GM12891 (cell line): ENCODE measurements around the gene INTS14.
"Not testable (repeated sequence)": the region's sequence is repeated elsewhere in the genome, so short reads cannot be mapped to it uniquely, and the experiment has no call there.

ENCODE experiments used
- DNase-seq: peaks from one replicate; pipeline ENCODE4 v3.0.0; 2011; ENCODE audit warnings: low spot score; ENCODE audit not compliant: insufficient read length
- FAIRE-seq: peaks from 2 replicates; lab custom pipeline; 2011; peaks lifted over from hg19 to GRCh38; lab: Jason Lieb, UNC
- PAX5 ChIP-seq: IDR thresholded peaks from 2 replicates; pipeline ENCODE4 v1.6.1; 2011; ENCODE audit warnings: low read length, moderate library complexity, mild to moderate bottlenecking; ENCODE audit not compliant: insufficient read depth, severe bottlenecking
- POLR2A ChIP-seq: IDR thresholded peaks from 2 replicates; pipeline ENCODE4 v1.6.1; 2011; ENCODE audit warnings: low read depth, low read length, control low read depth
- POLR2AphosphoS5 ChIP-seq: IDR thresholded peaks from 2 replicates; pipeline ENCODE4 v1.6.1; 2011; ENCODE audit warnings: low read depth, low read length, control low read depth
- POU2F2 ChIP-seq: IDR thresholded peaks from 2 replicates; pipeline ENCODE4 v1.6.1; 2011; ENCODE audit warnings: low read depth, mild to moderate bottlenecking, control low read depth, low read length, moderate library complexity
- SPI1 ChIP-seq: IDR thresholded peaks from 2 replicates; pipeline ENCODE4 v1.6.1; 2011; ENCODE audit warnings: low read depth, low read length, control low read depth
- TAF1 ChIP-seq: IDR thresholded peaks from 2 replicates; pipeline ENCODE4 v1.6.1; 2011; ENCODE audit warnings: low read depth, low read length, control low read depth

INTS14 gene

DNA sequence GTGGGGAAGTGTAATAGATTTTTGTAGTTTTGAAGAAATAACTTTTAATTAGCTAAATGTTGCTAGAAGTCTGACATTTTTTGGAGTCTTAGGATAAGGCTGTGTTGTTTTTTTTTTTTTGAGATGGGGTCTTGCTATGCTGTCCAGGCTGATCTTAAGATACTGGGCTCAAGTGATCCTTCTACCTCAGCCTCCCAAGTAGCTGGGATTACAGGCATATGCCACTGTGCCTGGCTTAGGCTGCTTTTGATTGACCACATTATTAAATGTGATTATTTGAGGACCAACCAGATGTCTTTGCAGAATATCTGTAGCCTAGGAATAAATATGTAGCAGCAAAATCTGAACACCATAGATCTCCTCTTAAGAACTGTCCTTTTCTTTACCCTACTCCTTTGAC is 51.0 kb downstream of the INTS14 start:
- DNase-seq (no peak), FAIRE-seq (no peak)
- TF ChIP-seq TAF1 (no peak), POU2F2 (no peak), PAX5 (no peak), SPI1 (no peak), POLR2AphosphoS5 (no peak)

DNA sequence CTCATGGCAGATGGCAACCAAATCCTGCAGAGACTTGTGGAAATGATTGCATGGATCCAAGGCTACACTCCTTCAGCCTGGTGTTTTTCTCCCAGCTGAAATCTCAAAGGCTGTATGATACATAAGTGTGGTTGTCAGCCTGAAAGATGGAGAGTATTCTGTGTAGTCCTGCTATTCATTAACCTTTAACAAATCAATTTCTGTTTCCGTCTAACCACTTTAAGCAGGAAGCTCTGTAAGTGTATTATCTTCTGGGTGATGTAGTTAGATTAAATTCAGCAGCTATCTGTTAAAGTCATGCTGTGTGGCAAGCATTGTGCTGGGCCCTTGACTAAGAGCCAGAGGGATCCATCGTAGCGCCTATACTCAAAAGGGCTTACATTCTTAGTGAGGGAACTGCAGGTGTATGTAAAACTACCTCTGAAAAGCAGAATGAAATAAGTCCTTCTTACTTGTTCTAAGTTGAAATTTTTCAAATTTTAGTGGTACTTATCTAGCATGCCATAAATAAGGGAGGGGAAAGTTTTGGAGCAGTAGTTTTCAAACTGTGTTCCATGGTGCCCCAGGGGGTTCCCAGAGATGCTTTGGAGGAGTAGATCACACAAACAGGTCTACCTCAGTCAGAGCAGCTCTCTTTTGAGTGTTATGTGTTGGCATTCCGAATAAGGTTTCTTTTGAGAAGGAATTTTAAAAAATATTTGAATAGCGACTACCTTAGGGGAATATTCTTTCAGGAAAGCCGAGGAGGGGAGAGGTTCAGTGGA is 51.8 kb downstream of the INTS14 start:
- FAIRE-seq (no peak), DNase-seq (no peak)
- no peak for TF ChIP-seq SPI1
- no peak for TF ChIP-seq PAX5
- TF ChIP-seq POU2F2, result no peak
- no peak for TF ChIP-seq POLR2A
- no peak for TF ChIP-seq TAF1
- no peak for TF ChIP-seq POLR2AphosphoS5

DNA sequence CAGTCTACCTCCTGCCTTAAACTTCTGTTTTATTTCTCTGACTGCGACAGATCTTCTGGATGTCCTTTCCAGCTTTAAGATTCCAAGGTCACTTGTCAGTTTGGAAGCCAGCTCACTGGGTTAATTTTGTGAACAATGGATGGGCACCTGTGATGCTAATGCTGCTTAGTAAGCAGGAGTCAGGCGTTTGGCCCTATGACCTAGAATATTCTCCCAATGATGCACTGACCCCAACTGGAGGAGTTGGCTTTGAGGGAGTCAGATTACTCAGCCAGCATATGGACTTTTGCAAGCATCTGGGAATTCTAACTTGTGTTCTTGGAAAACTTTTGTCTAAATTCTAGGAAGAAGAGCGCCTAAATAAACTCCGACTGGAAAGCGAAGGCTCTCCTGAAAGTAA is 52.6 kb downstream of the INTS14 start:
- no peak for TF ChIP-seq POLR2A
- no peak for TF ChIP-seq TAF1
- no peak for TF ChIP-seq SPI1
- TF ChIP-seq POU2F2, result no peak
- no peak for TF ChIP-seq POLR2AphosphoS5
- no peak for TF ChIP-seq PAX5
- DNase-seq (no peak), FAIRE-seq (no peak)

GRCh38 chr15:65556622-65557021 is 54.3 kb downstream of the INTS14 start:
- FAIRE-seq (no peak), DNase-seq (no peak)
- TF ChIP-seq SPI1 (no peak), POLR2AphosphoS5 (no peak), POLR2A (no peak), PAX5 (no peak), POU2F2 (no peak)

DNA sequence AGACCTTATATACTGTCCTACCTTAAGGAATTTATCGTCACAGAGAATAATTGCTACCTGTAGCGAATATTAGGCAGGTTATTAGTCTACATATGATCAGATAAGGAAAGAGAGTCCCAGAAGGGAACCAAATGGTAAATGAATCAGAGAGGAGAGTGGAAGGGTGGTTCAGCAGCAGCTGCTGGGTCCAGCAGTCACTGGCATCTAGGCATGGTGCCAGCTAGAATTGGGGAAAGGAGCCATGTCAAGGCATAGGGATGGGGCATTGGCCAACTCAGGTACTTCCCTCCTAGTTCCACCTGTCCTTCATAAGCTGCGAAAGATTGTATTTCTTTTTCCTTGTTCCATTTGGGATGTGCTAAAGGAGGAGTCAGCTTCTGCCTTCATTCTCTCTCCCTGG is 57.2 kb downstream of the INTS14 start:
- no peak for FAIRE-seq
- DNase-seq, result no peak
- TF ChIP-seq POLR2AphosphoS5 (no peak), POU2F2 (no peak), POLR2A (no peak), PAX5 (no peak), TAF1 (no peak)

DNA sequence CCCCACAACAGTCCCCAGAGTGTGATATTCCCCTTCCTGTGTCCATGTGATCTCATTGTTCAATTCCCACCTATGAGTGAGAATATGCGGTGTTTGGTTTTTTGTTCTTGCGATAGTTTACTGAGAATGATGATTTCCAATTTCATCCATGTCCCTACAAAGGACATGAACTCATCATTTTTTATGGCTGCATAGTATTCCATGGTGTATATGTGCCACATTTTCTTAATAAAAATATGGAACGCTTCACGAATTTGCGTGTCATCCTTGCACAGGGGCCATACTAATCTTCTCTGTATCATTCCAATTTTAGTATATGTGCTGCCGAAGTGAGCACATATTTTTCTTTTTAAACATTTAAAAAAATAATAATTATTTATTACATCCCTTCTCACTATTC is 58.1 kb downstream of the INTS14 start:
- not testable (repeated sequence) for DNase-seq, FAIRE-seq

GRCh38 chr15:65551183-65551582 is 59.7 kb downstream of the INTS14 start:
- FAIRE-seq (no peak), DNase-seq (no peak)
- no peak for TF ChIP-seq POLR2A
- no peak for TF ChIP-seq POU2F2

GRCh38 chr15:65550681-65551098 is 60.2 kb downstream of the INTS14 start:
- no peak for FAIRE-seq
- no peak for TF ChIP-seq PAX5
- no peak for TF ChIP-seq SPI1

GRCh38 chr15:65549288-65549687 is 61.6 kb downstream of the INTS14 start:
- not testable (repeated sequence) for FAIRE-seq, DNase-seq

More at GRCh38 chr15:65550681-65551098, 60.2 kb downstream of the INTS14 start:
- no peak for DNase-seq

- TF ChIP-seq POLR2A (no peak), TAF1 (no peak), POU2F2 (no peak), PAX5 (no peak), POLR2AphosphoS5 (no peak), SPI1 (no peak)
- DNase-seq, result no peak
- FAIRE-seq, result no peak
Measured at GRCh38 chr15:65547841-65548240, 63.1 kb downstream of the INTS14 start.

DNA sequence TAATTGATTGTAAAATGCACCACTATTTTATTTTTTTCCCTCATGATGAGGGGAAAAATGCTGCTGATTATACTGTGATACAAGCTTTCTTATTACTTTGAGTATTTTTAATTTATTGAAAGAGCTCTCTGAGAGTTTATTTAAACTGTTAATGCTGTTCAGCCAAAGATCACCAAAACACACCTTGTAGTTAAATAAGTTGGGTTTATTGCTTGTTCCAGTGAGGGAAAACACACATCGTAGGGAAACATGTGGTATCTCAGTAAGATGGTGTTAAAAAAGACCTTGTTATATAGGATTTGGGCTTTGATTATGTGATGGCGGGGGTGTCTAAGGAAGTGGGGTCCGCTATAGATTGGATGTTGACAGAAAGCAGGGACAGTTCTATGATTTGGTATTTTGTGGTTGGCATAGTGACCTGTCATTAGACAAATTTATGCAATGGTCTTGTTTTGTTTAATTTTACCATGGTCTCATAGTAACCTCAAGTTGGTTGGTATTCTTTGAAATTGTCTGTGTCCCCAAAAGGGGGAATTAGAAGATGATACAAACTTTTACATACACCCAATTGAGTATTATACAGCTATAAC is 69.6 kb downstream of the INTS14 start:
- no peak for TF ChIP-seq POLR2AphosphoS5
- TF ChIP-seq PAX5, result no peak
- TF ChIP-seq SPI1, result no peak
- TF ChIP-seq TAF1, result no peak
- no peak for TF ChIP-seq POLR2A
- TF ChIP-seq POU2F2, result no peak
- DNase-seq (no peak), FAIRE-seq (no peak)

GRCh38 chr15:65540314-65540713 is 70.6 kb downstream of the INTS14 start:
- TF ChIP-seq POU2F2 (no peak), POLR2AphosphoS5 (no peak), POLR2A (no peak), PAX5 (no peak), TAF1 (no peak), SPI1 (no peak)
- FAIRE-seq (no peak), DNase-seq (no peak)
